NB4 (cell line): ENCODE results near the gene RGL1.

Source experiments
- POLR2A ChIP-seq: IDR thresholded peaks from 2 replicates; pipeline ENCODE4 v1.6.1; 2011; ENCODE audit warnings: mild to moderate bottlenecking; ENCODE audit not compliant: insufficient read length; ENCODE audit errors: extremely low read depth
- TF ChIP-seq, protein P1 (sequence below): IDR thresholded peaks from one replicate; pipeline ENCODE4 v1.5.1; 2012; ENCODE audit warnings: low read depth, low read length

DNA sequence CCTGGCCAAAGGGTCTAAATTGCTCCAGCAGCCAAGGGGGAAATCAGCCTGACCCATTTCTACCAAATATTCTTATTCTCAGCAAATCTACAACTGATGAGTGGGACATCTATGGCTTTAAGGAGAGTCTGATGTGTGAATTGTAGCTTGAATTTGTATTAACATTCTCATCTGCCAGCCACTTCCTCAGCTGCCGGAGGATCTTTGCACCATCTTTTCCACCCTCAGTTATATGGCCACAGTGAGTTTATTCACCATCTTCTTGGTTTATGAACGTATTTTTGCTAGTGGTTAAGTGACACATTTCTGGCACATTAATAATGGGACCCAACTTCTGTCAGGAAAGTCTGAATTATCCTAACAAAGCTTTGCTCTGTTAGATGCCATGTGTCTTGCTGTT, 163.0 kb downstream of the RGL1 start:
- TF ChIP-seq, protein P1, sequence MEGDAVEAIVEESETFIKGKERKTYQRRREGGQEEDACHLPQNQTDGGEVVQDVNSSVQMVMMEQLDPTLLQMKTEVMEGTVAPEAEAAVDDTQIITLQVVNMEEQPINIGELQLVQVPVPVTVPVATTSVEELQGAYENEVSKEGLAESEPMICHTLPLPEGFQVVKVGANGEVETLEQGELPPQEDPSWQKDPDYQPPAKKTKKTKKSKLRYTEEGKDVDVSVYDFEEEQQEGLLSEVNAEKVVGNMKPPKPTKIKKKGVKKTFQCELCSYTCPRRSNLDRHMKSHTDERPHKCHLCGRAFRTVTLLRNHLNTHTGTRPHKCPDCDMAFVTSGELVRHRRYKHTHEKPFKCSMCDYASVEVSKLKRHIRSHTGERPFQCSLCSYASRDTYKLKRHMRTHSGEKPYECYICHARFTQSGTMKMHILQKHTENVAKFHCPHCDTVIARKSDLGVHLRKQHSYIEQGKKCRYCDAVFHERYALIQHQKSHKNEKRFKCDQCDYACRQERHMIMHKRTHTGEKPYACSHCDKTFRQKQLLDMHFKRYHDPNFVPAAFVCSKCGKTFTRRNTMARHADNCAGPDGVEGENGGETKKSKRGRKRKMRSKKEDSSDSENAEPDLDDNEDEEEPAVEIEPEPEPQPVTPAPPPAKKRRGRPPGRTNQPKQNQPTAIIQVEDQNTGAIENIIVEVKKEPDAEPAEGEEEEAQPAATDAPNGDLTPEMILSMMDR, result no peak
- no peak for TF ChIP-seq POLR2A
